HG03108 (cell line): ENCODE data around the gene PGLYRP4.
"Not testable (repeated sequence)": the region's sequence is repeated elsewhere in the genome, so short reads cannot be mapped to it uniquely, and the experiment has no call there.

ENCODE experiments used
- ATAC-seq: cut with Tn5 transposase; IDR thresholded peaks from one replicate; pipeline ENCODE4 v1.9.1; 2021; ENCODE audit warnings: moderate library complexity; ENCODE audit not compliant: unreplicated experiment

PGLYRP4 gene

GRCh38 chr1:153341431-153341934 lies 7.2 kb downstream of the PGLYRP4 start:
- ATAC-seq: no peak

GRCh38 chr1:153340356-153340755 lies 8.3 kb downstream of the PGLYRP4 start:
- no peak for ATAC-seq

- ATAC-seq: no peak
Observed at GRCh38 chr1:153339802-153340201, 8.8 kb downstream of the PGLYRP4 start.

- ATAC-seq: no peak
Observed at GRCh38 chr1:153337980-153338853, 10.4 kb downstream of the PGLYRP4 start.

- ATAC-seq: no peak
Observed at GRCh38 chr1:153336650-153337049, 12.0 kb downstream of the PGLYRP4 start.

- ATAC-seq: no peak
Observed at GRCh38 chr1:153333902-153334301, 14.7 kb downstream of the PGLYRP4 start.

GRCh38 chr1:153324912-153325311 lies 23.7 kb downstream of the PGLYRP4 start:
- no peak for ATAC-seq

GRCh38 chr1:153322568-153322967 lies 26.1 kb downstream of the PGLYRP4 start:
- ATAC-seq: no peak

GRCh38 chr1:153318145-153318544 lies 30.5 kb downstream of the PGLYRP4 start:
- not testable (repeated sequence) for ATAC-seq

- not testable (repeated sequence) for ATAC-seq
Observed at GRCh38 chr1:153316013-153316412, 32.6 kb downstream of the PGLYRP4 start.

GRCh38 chr1:153314388-153314787 lies 34.3 kb downstream of the PGLYRP4 start:
- not testable (repeated sequence) for ATAC-seq

GRCh38 chr1:153313288-153313687 lies 35.4 kb downstream of the PGLYRP4 start:
- no peak for ATAC-seq

GRCh38 chr1:153312570-153313186 lies 36.0 kb downstream of the PGLYRP4 start, which contains the start of gene PGLYRP3:
Gene PGLYRP3 (minus strand): TSS chr1:153312952. CDS start chr1:153310665, 2,287 bp downstream.
- ATAC-seq: no peak

- ATAC-seq: no peak
Observed at GRCh38 chr1:153310526-153310925, 38.1 kb downstream of the PGLYRP4 start.

- ATAC-seq: no peak
Observed at GRCh38 chr1:153309441-153309840, 39.2 kb downstream of the PGLYRP4 start.

GRCh38 chr1:153308540-153308939 lies 40.1 kb downstream of the PGLYRP4 start:
- ATAC-seq: no peak

- no peak for ATAC-seq
Observed at GRCh38 chr1:153307221-153307600, 41.4 kb downstream of the PGLYRP4 start.

GRCh38 chr1:153306303-153307220 lies 42.1 kb downstream of the PGLYRP4 start:
- ATAC-seq: no peak

GRCh38 chr1:153305682-153306081 lies 43.0 kb downstream of the PGLYRP4 start:
- ATAC-seq: no peak

GRCh38 chr1:153302308-153302707 lies 46.3 kb downstream of the PGLYRP4 start:
- ATAC-seq: no peak

- ATAC-seq: no peak
Observed at GRCh38 chr1:153293851-153294250, 54.8 kb downstream of the PGLYRP4 start.
